Bone marrow (tissue), 2 donors: ENCODE results near the gene TASP1.
"Not testable (repeated sequence)": the region's sequence is repeated elsewhere in the genome, so short reads cannot be mapped to it uniquely, and the experiment has no call there.

Experiments used
- DNase-seq, 2 donors: peaks; one replicate each; lab custom pipeline; 2025; lab: John Stamatoyannopoulos, UW

TASP1 gene, protein sequence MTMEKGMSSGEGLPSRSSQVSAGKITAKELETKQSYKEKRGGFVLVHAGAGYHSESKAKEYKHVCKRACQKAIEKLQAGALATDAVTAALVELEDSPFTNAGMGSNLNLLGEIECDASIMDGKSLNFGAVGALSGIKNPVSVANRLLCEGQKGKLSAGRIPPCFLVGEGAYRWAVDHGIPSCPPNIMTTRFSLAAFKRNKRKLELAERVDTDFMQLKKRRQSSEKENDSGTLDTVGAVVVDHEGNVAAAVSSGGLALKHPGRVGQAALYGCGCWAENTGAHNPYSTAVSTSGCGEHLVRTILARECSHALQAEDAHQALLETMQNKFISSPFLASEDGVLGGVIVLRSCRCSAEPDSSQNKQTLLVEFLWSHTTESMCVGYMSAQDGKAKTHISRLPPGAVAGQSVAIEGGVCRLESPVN

DNA sequence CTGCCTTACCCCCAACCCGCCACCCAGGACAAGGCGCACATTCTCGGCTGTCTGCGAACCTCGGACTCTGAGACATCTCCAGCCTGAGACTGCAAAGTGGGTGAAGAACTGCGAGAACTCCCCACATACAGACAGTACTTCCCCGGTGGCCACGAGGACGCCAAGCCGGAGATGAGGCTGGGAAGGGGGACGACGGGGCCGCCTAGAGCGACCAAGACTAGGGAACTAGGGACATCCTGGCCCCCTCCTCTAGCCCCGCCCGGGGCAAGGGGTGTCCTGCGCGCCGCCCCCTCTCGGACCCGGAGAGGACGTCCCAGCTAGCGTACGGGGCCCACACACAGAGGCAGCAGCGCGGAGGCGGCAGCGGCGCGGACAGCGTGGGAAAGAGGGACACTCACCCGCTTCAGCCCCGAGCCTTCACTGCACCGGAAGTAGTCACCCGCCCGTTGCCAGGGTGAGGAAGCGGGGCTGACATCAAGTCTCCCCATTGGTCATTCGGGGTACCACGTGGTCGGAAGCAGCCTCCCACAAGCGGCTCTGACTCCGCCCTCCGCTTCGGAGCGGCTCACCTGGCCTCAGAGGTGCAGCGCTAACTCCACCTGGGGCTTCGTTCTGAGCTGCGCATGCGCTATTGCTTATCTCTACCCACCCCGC is at the start of gene TASP1:
TASP1 (minus strand) TSS at position 437 of the 654 bp plus-strand sequence. CDS start 8,854 bp downstream, outside the sequence.
- peak; percentile 84 to 92 for DNase-seq

- DNase-seq: no peak
Measured at GRCh38 chr20:13687815-13688214, 49.1 kb upstream of the TASP1 start.

GRCh38 chr20:13685623-13686022 is 46.9 kb upstream of the TASP1 start:
- DNase-seq: no peak

GRCh38 chr20:13684566-13685222 is 46.0 kb upstream of the TASP1 start:
- peak in 1 of 2 donors; percentile 85 for DNase-seq

GRCh38 chr20:13683833-13684232 is 45.1 kb upstream of the TASP1 start:
- DNase-seq: no peak

GRCh38 chr20:13681248-13682125 is 42.8 kb upstream of the TASP1 start:
- DNase-seq: no peak

GRCh38 chr20:13678944-13679343 is 40.2 kb upstream of the TASP1 start:
- no peak for DNase-seq

GRCh38 chr20:13677241-13677640 is 38.5 kb upstream of the TASP1 start:
- DNase-seq: no peak

- DNase-seq: no peak
Measured at GRCh38 chr20:13676682-13677081, 38.0 kb upstream of the TASP1 start.

- DNase-seq: no peak
Measured at GRCh38 chr20:13672690-13673089, 34.0 kb upstream of the TASP1 start.

DNA sequence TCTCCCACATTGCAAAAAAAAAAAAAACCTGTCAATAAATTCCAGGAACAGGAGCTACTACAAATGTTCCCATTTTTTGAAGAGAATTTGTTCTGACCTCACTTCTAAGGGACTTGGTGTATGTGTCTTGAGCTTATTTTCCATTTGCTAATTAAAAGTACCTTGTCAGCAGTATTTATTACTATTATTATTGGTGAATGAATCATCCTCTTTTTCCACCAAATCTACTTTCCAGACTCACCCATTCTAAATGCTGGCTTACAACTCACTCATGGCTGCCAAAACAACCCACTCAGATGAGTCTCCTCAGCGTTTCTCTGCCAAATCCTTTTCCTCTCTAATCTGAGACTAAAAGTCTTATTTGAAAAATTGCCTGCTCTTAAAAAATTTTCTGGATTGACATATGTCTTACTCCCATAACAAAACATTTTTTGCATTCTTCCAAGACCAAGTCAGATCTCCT is 33.2 kb upstream of the TASP1 start:
- no peak for DNase-seq

DNA sequence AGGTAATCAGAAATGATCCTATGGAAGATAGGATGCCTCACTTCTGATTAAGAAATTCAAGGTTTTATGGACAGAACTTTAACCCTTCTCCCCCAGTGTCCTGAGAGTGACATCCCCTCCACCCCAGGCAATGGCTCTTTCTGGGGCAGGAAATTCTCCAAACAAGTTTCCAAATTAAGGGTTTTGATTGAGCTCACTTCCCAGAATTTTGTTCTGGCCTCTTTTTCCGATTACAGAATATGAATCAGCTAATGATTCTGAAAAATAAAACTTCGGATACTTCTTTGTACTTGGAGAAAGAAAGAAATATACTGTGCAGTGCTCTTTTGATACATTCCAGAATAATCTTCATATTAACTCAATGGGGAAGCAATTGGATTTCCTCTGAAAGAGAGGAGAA is 32.8 kb upstream of the TASP1 start:
- no peak for DNase-seq

DNA sequence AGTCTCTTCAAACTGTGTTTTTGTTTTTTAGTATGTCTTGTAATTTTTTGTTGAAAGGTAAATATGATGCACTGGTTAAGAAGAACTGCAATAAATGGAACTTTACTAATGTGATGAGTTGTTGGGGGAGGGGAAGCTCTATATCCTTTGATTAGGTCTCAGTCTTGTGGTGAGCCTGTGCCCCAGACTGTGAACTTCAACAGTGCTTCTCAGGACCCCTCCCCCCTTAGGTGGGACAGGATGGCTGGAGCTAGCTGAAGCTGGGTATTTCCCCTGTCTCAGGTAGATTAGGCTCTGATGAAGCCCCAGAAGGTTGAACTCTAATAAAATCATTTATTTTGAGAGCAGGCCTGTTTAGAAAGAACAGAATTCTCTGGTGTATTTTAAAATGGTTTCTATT is 31.4 kb upstream of the TASP1 start:
- no peak for DNase-seq

GRCh38 chr20:13665709-13666395 is 27.1 kb upstream of the TASP1 start:
- no peak for DNase-seq

DNA sequence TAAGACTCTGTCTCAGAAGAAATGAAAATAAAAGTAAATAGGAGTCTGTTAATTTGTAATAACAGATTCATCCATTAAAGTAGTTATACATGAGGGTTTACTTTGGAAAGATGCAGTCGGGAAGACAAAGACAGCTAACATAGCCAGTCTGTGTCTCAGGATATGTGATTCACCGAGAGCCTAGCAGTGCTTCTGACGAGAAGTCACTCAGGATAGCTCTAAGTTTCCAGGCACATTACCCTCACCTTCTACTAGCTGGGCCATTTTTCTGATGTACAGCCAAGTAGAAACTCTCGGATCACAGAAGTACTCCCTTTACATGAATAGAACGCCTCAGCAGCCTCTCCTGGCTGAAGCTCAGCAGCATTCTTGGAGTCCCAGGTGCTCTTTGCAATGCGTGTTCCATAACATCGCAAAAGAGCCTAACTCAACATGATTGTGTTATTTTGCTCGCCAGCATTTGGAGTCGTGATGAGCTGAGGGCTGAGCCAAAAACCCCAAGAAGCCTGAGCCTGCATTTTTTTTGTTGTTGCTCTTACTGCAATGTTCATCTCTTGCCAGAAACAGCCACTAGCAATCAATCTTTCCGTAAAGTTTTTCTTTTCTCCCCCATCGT is 22.4 kb upstream of the TASP1 start:
- DNase-seq: no peak

DNA sequence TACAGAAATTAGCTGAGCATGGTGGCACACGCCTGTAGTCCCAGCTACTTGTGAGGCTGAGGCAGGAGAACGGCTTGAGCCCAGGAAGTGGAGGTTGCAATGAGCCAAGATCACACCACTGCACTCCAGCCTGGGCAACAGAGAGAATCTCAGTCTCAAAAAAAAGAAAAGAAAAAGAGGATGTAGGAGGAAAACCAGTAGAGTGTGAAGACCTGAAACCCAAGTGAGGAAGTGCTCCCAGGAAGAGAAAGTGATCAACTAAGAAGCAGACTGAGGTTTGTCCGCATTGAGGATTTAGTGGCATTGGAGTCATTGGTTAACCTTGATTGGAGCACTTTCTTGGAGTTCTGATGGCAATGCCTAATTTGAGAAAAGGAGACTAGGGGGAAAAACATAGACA is 20.6 kb upstream of the TASP1 start:
- DNase-seq: no peak

- DNase-seq: not testable (repeated sequence)
Measured at GRCh38 chr20:13658060-13658459, 19.3 kb upstream of the TASP1 start.

DNA sequence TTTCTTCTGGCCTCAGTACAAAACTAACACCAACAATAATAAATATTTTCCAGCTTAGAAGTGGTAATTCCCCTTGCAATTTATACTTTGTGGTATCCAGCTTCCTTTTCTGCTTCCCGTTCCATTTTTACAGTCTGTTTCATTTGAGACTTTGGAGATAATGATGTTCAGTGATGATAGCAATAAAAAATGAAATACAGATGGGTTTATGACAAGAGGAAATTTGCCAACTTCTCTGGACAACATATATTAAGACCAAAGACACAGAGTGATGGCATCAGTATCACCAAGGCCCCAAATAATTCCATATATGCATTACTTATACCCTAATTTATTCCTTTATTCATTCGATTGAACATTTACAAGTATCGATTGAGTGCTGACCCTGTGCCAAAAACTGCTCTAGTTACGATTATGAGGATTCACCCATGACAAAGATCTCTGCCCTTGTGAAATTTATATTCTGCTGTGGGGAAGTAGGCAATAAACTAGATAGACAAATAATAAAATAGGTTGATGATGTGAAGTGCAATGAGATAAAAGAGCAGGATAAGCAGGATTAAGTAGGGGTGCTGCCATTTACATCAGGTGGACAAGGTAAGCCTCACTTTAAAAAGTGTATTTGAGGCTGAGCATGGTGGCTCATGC is 18.1 kb upstream of the TASP1 start:
- DNase-seq: no peak

- no peak for DNase-seq
Measured at GRCh38 chr20:13654463-13655023, 15.8 kb upstream of the TASP1 start.

DNA sequence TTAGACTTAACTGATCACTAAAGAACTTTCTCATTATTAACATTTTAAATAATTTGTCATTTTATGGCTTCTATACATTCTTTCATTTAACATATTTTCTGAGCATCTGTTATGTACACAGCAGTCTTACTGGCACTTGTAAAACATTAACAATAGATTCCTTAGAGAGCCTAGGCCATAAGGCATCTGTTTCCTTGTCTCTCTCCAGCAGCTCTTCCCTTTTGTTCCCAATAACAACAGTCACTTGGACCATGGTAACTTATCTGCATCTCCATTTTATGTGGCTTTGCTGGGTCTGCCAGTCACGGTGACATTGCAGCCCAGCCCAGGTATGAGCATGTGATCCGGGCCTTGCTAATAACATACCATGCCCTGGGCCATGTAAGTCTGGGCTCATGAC is 11.7 kb upstream of the TASP1 start:
- no peak for DNase-seq
